Effector memory CD4-positive, alpha-beta T cell (primary cell): ENCODE measurements around the gene GALNT8.

Experiments used
- DNase-seq, 3 donors: peaks; one replicate each; pipeline ENCODE4 v3.0.0-alpha.2; 2020
- H3K27ac ChIP-seq: 2 replicates; pipeline ENCODE4 v1.7.0; 2013; ENCODE audit warnings: mild to moderate bottlenecking, low read length, moderate library complexity; ENCODE audit not compliant: insufficient read depth, poor library complexity, severe bottlenecking
- H3K27me3 ChIP-seq: replicated peaks from 2 replicates; pipeline ENCODE4 v1.7.0; 2013; ENCODE audit warnings: mild to moderate bottlenecking, low read length; ENCODE audit not compliant: insufficient read depth, control insufficient read depth, poor library complexity, severe bottlenecking
- H3K36me3 ChIP-seq: 2 replicates; pipeline ENCODE4 v1.7.0; 2013; ENCODE audit warnings: mild to moderate bottlenecking, low read length, moderate library complexity; ENCODE audit not compliant: control insufficient read depth, insufficient read depth
- H3K4me1 ChIP-seq: 2 replicates; pipeline ENCODE4 v1.7.0; 2013; ENCODE audit warnings: low read length, mild to moderate bottlenecking; ENCODE audit not compliant: control insufficient read depth, insufficient read depth, poor library complexity, severe bottlenecking
- H3K4me3 ChIP-seq: 2 replicates; pipeline ENCODE4 v1.7.0; 2013; ENCODE audit warnings: low read length, low read depth, mild to moderate bottlenecking; ENCODE audit not compliant: insufficient read depth, poor library complexity, severe bottlenecking
- H3K9me3 ChIP-seq: 2 replicates; pipeline ENCODE4 v1.7.0; 2013; ENCODE audit warnings: mild to moderate bottlenecking, low read length, moderate library complexity; ENCODE audit not compliant: control insufficient read depth
- total RNA-seq, 3 donors: gene quantifications; one replicate each; lab custom pipeline; 2026; lab: John Stamatoyannopoulos, UW

Gene GALNT8
- 1.4 to 2.2 (median 1.8) reads per million in 3 donors for total RNA-seq

GRCh38 chr12:4719821-4720636 lies at the start of gene GALNT8:
Gene GALNT8 (plus strand): TSS chr12:4720400. CDS start chr12:4720678, 278 bp downstream.
- no peak within 1 kb of the TSS for H3K27ac ChIP-seq
- H3K36me3 ChIP-seq: no peaks in the 10 kb centered on the region
- H3K4me1 ChIP-seq: no peaks in the 10 kb centered on the region
- no peak for DNase-seq
- H3K27me3 ChIP-seq: peaks cover 2% of the 10 kb centered on the region
- H3K9me3 ChIP-seq: no peaks in the 10 kb centered on the region
- H3K4me3 ChIP-seq: no peak within 1 kb of the TSS

GRCh38 chr12:4679711-4680110 lies 40.5 kb upstream of the GALNT8 start:
- DNase-seq: no peak
- H3K4me1 ChIP-seq: no peaks in the 10 kb centered on the region
- no peaks in the 10 kb centered on the region for H3K27me3 ChIP-seq
- no peak overlapping the region for H3K4me3 ChIP-seq
- peaks cover 30% of the 10 kb centered on the region for H3K36me3 ChIP-seq
- no peaks in the 10 kb centered on the region for H3K9me3 ChIP-seq
- H3K27ac ChIP-seq: no peak overlapping the region

- Histone ChIP-seq H3K4me1 (no peaks in the 10 kb centered on the region), H3K9me3 (no peaks in the 10 kb centered on the region), H3K36me3 (peaks cover 50% of the 10 kb centered on the region), H3K27me3 (no peaks in the 10 kb centered on the region), H3K27ac (no peak overlapping the region), H3K4me3 (no peak overlapping the region)
- no peak for DNase-seq
Observed at GRCh38 chr12:4681732-4682131, 38.5 kb upstream of the GALNT8 start.

- Histone ChIP-seq H3K4me1 (no peaks in the 10 kb centered on the region), H3K27me3 (no peaks in the 10 kb centered on the region), H3K4me3 (no peak overlapping the region), H3K36me3 (peaks cover 65% of the 10 kb centered on the region), H3K9me3 (no peaks in the 10 kb centered on the region), H3K27ac (no peak overlapping the region)
- no peak for DNase-seq
Observed at GRCh38 chr12:4685317-4685716, 34.9 kb upstream of the GALNT8 start.

GRCh38 chr12:4690760-4691159 lies 29.4 kb upstream of the GALNT8 start:
- Histone ChIP-seq H3K4me1 (no peaks in the 10 kb centered on the region), H3K27me3 (no peaks in the 10 kb centered on the region), H3K27ac (no peak overlapping the region), H3K36me3 (peaks cover 37% of the 10 kb centered on the region), H3K9me3 (no peaks in the 10 kb centered on the region), H3K4me3 (no peak overlapping the region)
- no peak for DNase-seq

- Histone ChIP-seq H3K9me3 (no peaks in the 10 kb centered on the region), H3K4me1 (no peaks in the 10 kb centered on the region), H3K36me3 (no peaks in the 10 kb centered on the region), H3K27ac (no peak overlapping the region), H3K27me3 (no peaks in the 10 kb centered on the region), H3K4me3 (no peak overlapping the region)
- DNase-seq: no peak
Observed at GRCh38 chr12:4700621-4701026, 19.6 kb upstream of the GALNT8 start.

GRCh38 chr12:4701395-4702190 lies 18.6 kb upstream of the GALNT8 start:
- Histone ChIP-seq H3K27me3 (no peaks in the 10 kb centered on the region), H3K4me3 (no peak overlapping the region), H3K9me3 (no peaks in the 10 kb centered on the region), H3K36me3 (no peaks in the 10 kb centered on the region), H3K27ac (no peak overlapping the region), H3K4me1 (no peaks in the 10 kb centered on the region)
- no peak for DNase-seq

- Histone ChIP-seq H3K9me3 (no peaks in the 10 kb centered on the region), H3K27me3 (no peaks in the 10 kb centered on the region), H3K36me3 (no peaks in the 10 kb centered on the region), H3K4me1 (no peaks in the 10 kb centered on the region), H3K27ac (no peak overlapping the region), H3K4me3 (no peak overlapping the region)
- DNase-seq: no peak
Observed at GRCh38 chr12:4703676-4704075, 16.5 kb upstream of the GALNT8 start.

- Histone ChIP-seq H3K36me3 (no peaks in the 10 kb centered on the region), H3K4me1 (no peaks in the 10 kb centered on the region), H3K4me3 (no peak overlapping the region), H3K9me3 (no peaks in the 10 kb centered on the region), H3K27ac (no peak overlapping the region), H3K27me3 (no peaks in the 10 kb centered on the region)
- DNase-seq: no peak
Observed at GRCh38 chr12:4705824-4706223, 14.4 kb upstream of the GALNT8 start.

GRCh38 chr12:4707306-4707705 lies 12.9 kb upstream of the GALNT8 start:
- Histone ChIP-seq H3K4me3 (no peak overlapping the region), H3K36me3 (no peaks in the 10 kb centered on the region), H3K27ac (no peak overlapping the region), H3K27me3 (no peaks in the 10 kb centered on the region), H3K4me1 (no peaks in the 10 kb centered on the region), H3K9me3 (no peaks in the 10 kb centered on the region)
- no peak for DNase-seq
